ENCODE results near the gene AKT1.

The AKT1 gene

DNA sequence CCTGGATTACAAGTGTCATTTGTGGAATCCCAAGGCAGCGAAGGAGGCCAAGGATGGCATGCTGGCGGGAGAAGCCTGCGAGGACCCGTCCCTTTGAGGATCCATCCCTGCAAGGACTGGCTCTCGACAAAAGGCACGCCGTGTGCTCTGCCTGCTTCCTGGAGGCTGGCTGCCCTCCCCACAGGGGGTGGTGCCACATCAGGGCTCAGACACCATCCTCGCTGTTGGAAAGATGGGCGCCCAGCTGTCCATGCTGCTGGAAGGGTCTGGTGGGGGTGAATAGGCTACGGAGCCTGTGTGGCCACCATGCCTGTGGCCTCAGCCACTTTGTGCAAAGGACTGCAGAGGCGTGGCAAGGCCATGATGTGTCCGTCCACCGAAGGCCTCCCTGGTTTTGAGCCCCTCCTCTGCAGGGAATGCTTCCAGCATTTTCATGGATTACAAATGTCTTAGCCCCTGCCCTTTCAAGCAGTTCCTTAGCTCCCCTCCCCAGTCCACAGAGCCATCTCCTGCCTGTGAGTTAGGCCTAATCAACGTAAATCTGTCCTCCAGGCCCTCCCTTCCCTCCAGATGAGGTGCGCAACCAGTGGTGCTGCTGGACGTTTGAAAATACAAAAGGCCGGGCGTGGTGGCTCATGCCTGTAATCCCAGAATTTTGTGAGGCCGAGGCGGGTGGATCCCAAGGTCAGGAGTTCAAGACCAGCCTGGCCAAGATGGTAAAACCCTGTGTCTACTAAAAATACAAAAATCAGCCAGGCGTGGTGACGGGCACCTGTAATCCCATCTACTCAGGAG is 27.5 kb upstream of the AKT1 start:
- no peak for DNase-seq (ENCODE audit: low spot score)
- no peak for TF ChIP-seq CTCF (IDR thresholded peaks at IDR 0.05; ENCODE audit: extremely low read depth, insufficient read depth, missing control alignments)
- in situ Hi-C loops (cut with MboI; ENCODE audit: low pct_unique_long_range_greater_than_20kb, low sequenced_read_pairs, unreplicated experiment): loop anchor here (10.0 kb wide), 1 partner anchor 58 kb away; no protein-coding TSS in a partner anchor

DNA sequence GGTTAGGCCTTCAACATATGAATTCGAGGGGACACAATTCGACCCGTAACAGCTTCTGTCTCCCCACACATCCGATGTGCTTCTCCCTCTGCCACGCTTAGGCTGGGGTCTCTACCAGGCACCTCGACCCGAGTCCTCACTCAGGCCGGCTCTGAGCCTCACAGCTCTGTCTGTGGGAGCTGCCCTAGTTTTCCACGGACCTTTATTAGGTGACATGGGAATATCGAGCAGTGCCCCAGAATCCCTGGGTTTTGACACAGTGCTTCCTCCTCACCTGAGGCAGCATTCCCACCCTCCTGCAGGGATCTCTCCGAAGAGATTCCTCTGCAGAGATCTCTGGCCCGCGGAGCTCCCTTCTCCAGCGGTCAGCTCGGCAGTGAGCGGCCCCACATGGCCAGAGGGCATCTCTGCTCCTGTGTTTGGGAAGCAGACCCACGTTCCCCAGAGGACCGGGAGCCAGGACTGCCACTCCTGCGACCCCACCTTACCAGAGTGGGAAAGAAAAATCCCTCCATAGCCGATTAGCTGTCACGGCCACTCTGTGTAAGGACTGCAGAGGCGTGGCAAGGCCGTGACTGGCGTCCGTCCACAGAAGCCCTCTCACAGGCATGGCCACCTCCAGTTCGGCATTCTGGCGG is 26.5 kb upstream of the AKT1 start:
- no peak for TF ChIP-seq CTCF (IDR thresholded peaks at IDR 0.05; ENCODE audit: extremely low read depth, insufficient read depth, missing control alignments)
- no peak for DNase-seq (ENCODE audit: low spot score)
- in situ Hi-C loops (cut with MboI; ENCODE audit: low pct_unique_long_range_greater_than_20kb, low sequenced_read_pairs, unreplicated experiment): loop anchor here (10.0 kb wide), 1 partner anchor 57 kb away; no protein-coding TSS in a partner anchor

GRCh38 chr14:104821229-104821945 is 25.8 kb upstream of the AKT1 start:
- in situ Hi-C loops (cut with MboI; ENCODE audit: low pct_unique_long_range_greater_than_20kb, low sequenced_read_pairs, unreplicated experiment): loop anchor here (10.0 kb wide), 1 partner anchor 57 kb away; no protein-coding TSS in a partner anchor
- DNase-seq (ENCODE audit: low spot score): no peak
- TF ChIP-seq CTCF (IDR thresholded peaks at IDR 0.05; ENCODE audit: extremely low read depth, insufficient read depth, missing control alignments): no peak

GRCh38 chr14:104820669-104821228 is 25.2 kb upstream of the AKT1 start:
- in situ Hi-C loops (cut with MboI; ENCODE audit: low pct_unique_long_range_greater_than_20kb, low sequenced_read_pairs, unreplicated experiment): loop anchor here (10.0 kb wide), 1 partner anchor 56 kb away; no protein-coding TSS in a partner anchor
- no peak for DNase-seq (ENCODE audit: low spot score)
- TF ChIP-seq CTCF (IDR thresholded peaks at IDR 0.05; ENCODE audit: extremely low read depth, insufficient read depth, missing control alignments): no peak

GRCh38 chr14:104819361-104819781 is 23.8 kb upstream of the AKT1 start:
- DNase-seq (ENCODE audit: low spot score): no peak
- in situ Hi-C loops (cut with MboI; ENCODE audit: low pct_unique_long_range_greater_than_20kb, low sequenced_read_pairs, unreplicated experiment): no loop called here
- no peak for TF ChIP-seq CTCF (IDR thresholded peaks at IDR 0.05; ENCODE audit: extremely low read depth, insufficient read depth, missing control alignments)

DNA sequence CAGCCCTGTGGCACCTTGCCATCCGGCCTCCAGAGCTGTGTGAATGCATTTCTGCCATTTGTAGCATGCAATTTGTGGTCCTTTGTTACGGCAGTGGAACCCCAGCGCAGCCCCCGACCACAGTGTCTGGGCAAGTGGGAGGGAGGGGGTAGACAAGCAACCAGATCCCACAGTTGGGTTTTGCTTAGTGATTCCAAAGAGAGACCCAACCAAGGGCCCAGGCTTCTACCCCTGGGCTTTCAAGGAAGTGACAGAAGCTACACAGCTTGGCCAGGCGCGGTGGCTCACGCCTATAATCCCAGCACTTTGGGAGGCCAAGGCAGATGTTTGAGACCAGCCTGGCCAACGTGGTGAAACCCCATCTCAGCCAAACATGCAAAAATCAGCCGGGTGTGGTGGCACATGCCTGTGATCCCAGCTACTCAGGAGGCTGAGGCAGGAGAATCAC is 23.2 kb upstream of the AKT1 start:
- no peak for DNase-seq (ENCODE audit: low spot score)
- in situ Hi-C loops (cut with MboI; ENCODE audit: low pct_unique_long_range_greater_than_20kb, low sequenced_read_pairs, unreplicated experiment): no loop called here
- no peak for TF ChIP-seq CTCF (IDR thresholded peaks at IDR 0.05; ENCODE audit: extremely low read depth, insufficient read depth, missing control alignments)
